Measurements from ENCODE around the gene OXER1. TPM values are rescaled to one million over a fixed set of nuclear protein-coding genes. Genes with fewer than 3 reads are reported as not detected.
A peak's percentile ranks its signal among the peaks of the same experiment; 100 is the strongest.

OXER1 gene
- 6.5 and 8.0 TPM in 2 replicates for total RNA-seq (2016; rRNA removed; fragmentation: Illumina TruSeq; extraction: Trizol)
- 0.40 and 0.97 TPM in 2 replicates for total RNA-seq (2016; cell fraction: cytosol; rRNA removed; fragmentation: Illumina TruSeq; extraction: Trizol; ENCODE audit: low read depth)
- total RNA-seq (2016; cell fraction: insoluble cytoplasmic fraction; rRNA removed; fragmentation: Illumina TruSeq; extraction: Trizol): 5.2 and 7.1 TPM in 2 replicates
- 2.6 TPM in 2 replicates for total RNA-seq (2016; cell fraction: membrane; rRNA removed; fragmentation: Illumina TruSeq; extraction: Trizol)
- total RNA-seq (2016; cell fraction: nucleus; rRNA removed; fragmentation: Illumina TruSeq; extraction: Trizol): 6.6 and 6.8 TPM in 2 replicates
- polyA plus RNA-seq (2011; rRNA removed): 9.0 and 11.3 TPM in 2 replicates
- polyA plus RNA-seq (2011; cell fraction: cytosol; rRNA removed): 4.6 and 5.3 TPM in 2 replicates
- 50.2 and 58.5 TPM in 2 replicates for polyA plus RNA-seq (2011; cell fraction: nucleus; rRNA removed)
- 7.4 and 10.0 TPM in 2 replicates for polyA plus RNA-seq (2012)
- 0.54 and 0.68 TPM in 2 replicates for polyA plus RNA-seq (2016; cell fraction: cytosol; fragmentation: Illumina TruSeq; extraction: Trizol; ENCODE audit: low read depth)
- 6.9 and 8.9 TPM in 2 replicates for polyA plus RNA-seq (2016; cell fraction: insoluble cytoplasmic fraction; fragmentation: Illumina TruSeq; extraction: Trizol; ENCODE audit: low read depth)
- polyA plus RNA-seq (2016; cell fraction: membrane; fragmentation: Illumina TruSeq; extraction: Trizol; ENCODE audit: low read depth): 1.8 and 2.0 TPM in 2 replicates
- 29.7 and 30.8 TPM in 2 replicates for polyA plus RNA-seq (2016; cell fraction: nucleus; fragmentation: Illumina TruSeq; extraction: Trizol; ENCODE audit: insufficient read depth, low read depth)
- 18.1 TPM in 1 of 2 replicates, not detected in the other for polyA minus RNA-seq (2011; rRNA and poly(A)+ RNA removed; ENCODE audit: low replicate concordance)
- 4.5 and 5.7 TPM in 2 replicates for polyA minus RNA-seq (2011; cell fraction: cytosol; rRNA and poly(A)+ RNA removed)
- polyA minus RNA-seq (2011; cell fraction: nucleus; rRNA and poly(A)+ RNA removed): 7.3 and 8.8 TPM in 2 replicates
- percentile 54 among the genes with signal in this experiment for Bru-seq, nascent RNA
- BruChase-seq, experiment 1, labeled RNA remaining after a 6-hour chase: percentile 83 among the genes with signal in this experiment
- percentile 72 among the genes with signal in this experiment for BruChase-seq, experiment 2, labeled RNA remaining after a 2-hour chase
- long read RNA-seq, experiment 1, partial matches to known transcripts: 0 of 3 reads
- long read RNA-seq, experiment 1, other reads (novel, unspliced or antisense): 0 of 3 reads
- long read RNA-seq, experiment 2, partial matches to known transcripts: 0 of 3 reads
- long read RNA-seq, experiment 2, other reads (novel, unspliced or antisense): 0 of 3 reads

GRCh38 chr2:42764096-42764495 is at the start of gene OXER1:
TSS of gene OXER1 (minus strand) at chr2:42764135. CDS start at chr2:42764062, 73 bp downstream.
- no TSS peak for BruUV-seq (replicated peaks)
- CTCF ChIA-PET (ENCODE audit: low intra/inter-chr PET ratio, low total read pairs): no interaction called here
- no peak for TF ChIP-seq NFE2L2 (IDR thresholded peaks at IDR 0.05; ENCODE audit: low read length)
- TF ChIP-seq SNAPC4 (CRISPR knock-in tag; IDR thresholded peaks at IDR 0.05): no peak
- no peak for TF ChIP-seq ZBTB10 (CRISPR knock-in tag; IDR thresholded peaks at IDR 0.05; ENCODE audit: borderline replicate concordance)
- peak; percentile 19; the same call in 1 of the 2 replicates for TF ChIP-seq EED (CRISPR knock-in tag; IDR thresholded peaks at IDR 0.05)
- TF ChIP-seq PLSCR1 (CRISPR knock-in tag; IDR thresholded peaks at IDR 0.05; ENCODE audit: borderline replicate concordance): no peak
- TF ChIP-seq KMT2A (CRISPR knock-in tag; IDR thresholded peaks at IDR 0.05): 0 out of 2 replicates have a peak, but pooled peaks have one; percentile 21
- TF ChIP-seq ZNF552 (CRISPR knock-in tag; IDR thresholded peaks at IDR 0.05; ENCODE audit: borderline replicate concordance): no peak
- no peak for TF ChIP-seq MAFK (conservative IDR thresholded peaks at IDR 0.05 in 1 of 2, IDR thresholded peaks at IDR 0.05 in 1 of 2; ENCODE audit: low read length in 2 of 2)
- TF ChIP-seq TBX3 (IDR thresholded peaks at IDR 0.05; ENCODE audit: borderline replicate concordance): no peak
- no peak for TF ChIP-seq ZFAT (CRISPR knock-in tag; conservative IDR thresholded peaks at IDR 0.05)
- no peak for TF ChIP-seq DNMT3B (CRISPR knock-in tag; conservative IDR thresholded peaks at IDR 0.05)

More at GRCh38 chr2:42764096-42764495, at the start of gene OXER1:
- Histone ChIP-seq H3K27ac (ENCODE audit: extremely low read length, insufficient read depth, low read length) (no peak within 1 kb of the TSS), H3K4me2 (ENCODE audit: low read depth, low read length) (no peak within 1 kb of the TSS), H3K4me1 (ENCODE audit: insufficient read depth, low read length) (no peaks in the 10 kb centered on the region), H3K9me3 (ENCODE audit: low read length) (no peaks in the 10 kb centered on the region), H3K36me3 (replicated peaks in 1 of 2; ENCODE audit: control insufficient read depth in 1 of 2, insufficient read depth in 2 of 2, low read length in 2 of 2) (no peaks in the 10 kb centered on the region; a peak in 2 of 5 replicates), H3K27me3 (ENCODE audit: control insufficient read depth in 1 of 2, insufficient read depth in 2 of 2, low read length in 2 of 2) (no peaks in the 10 kb centered on the region), H3K79me2 (ENCODE audit: insufficient read depth, low read length) (no peaks in the 10 kb centered on the region), H2AFZ (ENCODE audit: low read length) (no peak within 1 kb of the TSS), H3K4me3 (replicated peaks in 1 of 3; ENCODE audit: insufficient read depth in 1 of 3, low read depth in 2 of 3, low read length in 3 of 3) (no peak within 1 kb of the TSS), H3K9ac (ENCODE audit: insufficient read depth, low read depth, low read length) (no peak within 1 kb of the TSS), H4K20me1 (ENCODE audit: insufficient read depth, low read length) (no peaks in the 10 kb centered on the region)
- intact Hi-C loops (cut with micrococcal nuclease; ENCODE audit: unreplicated experiment): no loop called here
- 81% methylated on average over 5 of the region's 5 CpGs for WGBS (ENCODE audit: low lambda C conversion rate)
- POLR2A ChIA-PET: interaction anchor here (0.7 kb wide), 1 partner anchor 29 kb away, joined by 3 read pairs; the partner anchor contains the start of gene HAAO
- no peak for DNase-seq (ENCODE audit: low spot score)
- FAIRE-seq: no peak
- in situ Hi-C loops (cut with HindIII; ENCODE audit: extremely low pct_ligation_motif_present, low pct_unique_long_range_greater_than_20kb): no loop called here
- ATAC-seq: no peak
